ENCODE measurements around the gene SPANXD.

The SPANXD gene

GRCh38 chrX:141673946-141674345 lies 24.6 kb downstream of the SPANXD start:
- TF ChIP-seq, protein P1, sequence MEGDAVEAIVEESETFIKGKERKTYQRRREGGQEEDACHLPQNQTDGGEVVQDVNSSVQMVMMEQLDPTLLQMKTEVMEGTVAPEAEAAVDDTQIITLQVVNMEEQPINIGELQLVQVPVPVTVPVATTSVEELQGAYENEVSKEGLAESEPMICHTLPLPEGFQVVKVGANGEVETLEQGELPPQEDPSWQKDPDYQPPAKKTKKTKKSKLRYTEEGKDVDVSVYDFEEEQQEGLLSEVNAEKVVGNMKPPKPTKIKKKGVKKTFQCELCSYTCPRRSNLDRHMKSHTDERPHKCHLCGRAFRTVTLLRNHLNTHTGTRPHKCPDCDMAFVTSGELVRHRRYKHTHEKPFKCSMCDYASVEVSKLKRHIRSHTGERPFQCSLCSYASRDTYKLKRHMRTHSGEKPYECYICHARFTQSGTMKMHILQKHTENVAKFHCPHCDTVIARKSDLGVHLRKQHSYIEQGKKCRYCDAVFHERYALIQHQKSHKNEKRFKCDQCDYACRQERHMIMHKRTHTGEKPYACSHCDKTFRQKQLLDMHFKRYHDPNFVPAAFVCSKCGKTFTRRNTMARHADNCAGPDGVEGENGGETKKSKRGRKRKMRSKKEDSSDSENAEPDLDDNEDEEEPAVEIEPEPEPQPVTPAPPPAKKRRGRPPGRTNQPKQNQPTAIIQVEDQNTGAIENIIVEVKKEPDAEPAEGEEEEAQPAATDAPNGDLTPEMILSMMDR (conservative IDR thresholded peaks at IDR 0.05) = no peak
- no peak overlapping the region for H3K27ac ChIP-seq

- no peak overlapping the region for H3K27ac ChIP-seq
- TF ChIP-seq, protein P1 (conservative IDR thresholded peaks at IDR 0.05) = no peak
Observed at GRCh38 chrX:141669689-141670088, 28.9 kb downstream of the SPANXD start.

DNA sequence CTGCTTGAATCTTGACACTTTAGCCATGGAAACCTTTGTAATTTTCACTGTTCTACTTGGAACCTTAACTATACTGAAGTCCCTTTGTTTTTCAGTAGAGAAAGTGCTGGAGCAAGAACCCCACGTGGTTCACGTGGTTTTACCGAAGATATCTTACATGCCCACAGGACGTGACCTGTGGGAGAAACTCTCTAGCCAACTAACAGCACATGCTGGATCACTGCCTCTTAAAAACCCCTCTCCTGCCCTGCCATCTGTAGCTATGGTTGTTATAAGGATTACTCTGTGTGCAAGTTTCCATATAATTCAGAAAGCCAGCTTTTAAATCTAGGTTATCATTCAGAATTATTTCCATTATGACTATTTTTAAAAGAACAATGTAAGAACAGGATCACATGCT lies 30.2 kb downstream of the SPANXD start:
- TF ChIP-seq, protein P1 (conservative IDR thresholded peaks at IDR 0.05) = no peak

DNA sequence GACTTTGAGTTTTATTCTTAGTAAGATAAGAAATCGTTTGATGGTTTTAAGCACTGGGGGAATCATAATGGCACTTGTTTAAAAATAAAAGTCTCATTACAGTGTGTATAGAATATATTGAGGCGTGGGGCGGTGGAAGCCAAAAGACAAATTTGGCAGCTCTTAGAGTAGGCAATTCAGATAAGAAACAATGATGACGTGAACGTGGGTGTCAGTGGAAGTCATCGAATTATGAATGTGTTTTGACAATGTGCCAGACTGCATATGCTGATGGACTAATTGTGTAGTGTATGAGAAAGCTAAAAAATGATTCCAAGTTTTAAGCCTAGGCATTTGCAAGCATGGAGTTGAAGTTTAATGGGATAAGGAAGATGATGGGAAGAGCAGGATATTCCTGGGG lies 35.8 kb downstream of the SPANXD start:
- no peak overlapping the region for H3K27ac ChIP-seq
- TF ChIP-seq, protein P1 (conservative IDR thresholded peaks at IDR 0.05) = no peak

More for the DNA sequence above, 30.2 kb downstream of the SPANXD start:
- H3K27ac ChIP-seq = no peak overlapping the region

DNA sequence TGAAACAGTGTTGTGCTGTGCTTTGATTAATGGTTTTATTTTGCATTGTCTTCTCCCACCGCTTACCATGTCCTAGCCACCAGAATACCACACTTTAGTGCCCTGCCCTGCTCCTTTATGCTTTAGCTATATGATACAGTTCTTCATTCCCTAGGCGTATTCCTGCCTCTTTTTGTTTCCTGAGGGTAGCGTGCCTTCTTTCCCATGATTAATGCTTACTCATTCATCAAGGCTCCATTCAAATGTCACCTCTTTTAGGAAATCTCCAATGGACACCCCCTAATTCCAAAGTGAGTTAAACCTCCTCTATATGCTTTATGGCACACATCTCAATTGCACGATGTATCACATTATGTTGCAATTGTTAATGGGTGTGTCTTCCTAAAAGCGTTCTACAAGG lies 46.3 kb downstream of the SPANXD start:
- TF ChIP-seq, protein P1 (conservative IDR thresholded peaks at IDR 0.05) = no peak
- no peak overlapping the region for H3K27ac ChIP-seq
